Endothelial cell of umbilical vein (primary cell): ENCODE measurements around the gene TFDP2.
"Not testable (repeated sequence)": the region's sequence is repeated elsewhere in the genome, so short reads cannot be mapped to it uniquely, and the experiment has no call there.

Source experiments
- CTCF ChIP-seq, 2 donors: IDR thresholded peaks; 1 replicate in 1 of 2; 2 replicates in 1 of 2; pipeline ENCODE4 v1.5.1; 2011; ENCODE audit warnings: low read length in 2 of 2, mild to moderate bottlenecking in 2 of 2, moderate library complexity in 2 of 2, control low read depth in 1 of 2, inconsistent platforms in 1 of 2, low read depth in 1 of 2; ENCODE audit not compliant: insufficient read depth in 1 of 2; ENCODE audit errors: extremely low read depth in 1 of 2
- EZH2 ChIP-seq: IDR thresholded peaks from 2 replicates; pipeline ENCODE4 v1.6.1; 2012; ENCODE audit warnings: borderline replicate concordance, low read depth, mild to moderate bottlenecking, moderate library complexity, low read length, inconsistent platforms; ENCODE audit not compliant: severe bottlenecking
- FOS ChIP-seq: IDR thresholded peaks from 2 replicates; pipeline ENCODE4 v1.6.1; 2011; ENCODE audit warnings: mild to moderate bottlenecking, low read length, moderate library complexity, borderline replicate concordance; ENCODE audit not compliant: insufficient read depth
- GATA2 ChIP-seq: IDR thresholded peaks from 2 replicates; pipeline ENCODE4 v1.7.0; 2011; ENCODE audit warnings: low read depth, mild to moderate bottlenecking, moderate library complexity, mixed read lengths, low read length; ENCODE audit not compliant: insufficient read length, insufficient read depth
- JUN ChIP-seq: IDR thresholded peaks from 2 replicates; pipeline ENCODE4 v1.6.1; 2011; ENCODE audit warnings: borderline replicate concordance, low read depth; ENCODE audit not compliant: insufficient read length, insufficient read depth
- MAX ChIP-seq: IDR thresholded peaks from 2 replicates; pipeline ENCODE4 v1.6.1; 2011; ENCODE audit not compliant: insufficient read depth, insufficient read length
- MYC ChIP-seq: IDR thresholded peaks from one replicate; pipeline ENCODE4 v1.6.1; 2011; ENCODE audit warnings: mild to moderate bottlenecking, low read depth, low read length
- POLR2A ChIP-seq: IDR thresholded peaks from 2 replicates; pipeline ENCODE4 v1.6.1; 2012; ENCODE audit warnings: low read depth, mild to moderate bottlenecking, control low read depth, low read length
- POLR2AphosphoS5 ChIP-seq: IDR thresholded peaks from 2 replicates; pipeline ENCODE4 v1.6.1; 2012; ENCODE audit warnings: low read depth, mild to moderate bottlenecking, control low read depth, low read length, moderate library complexity; ENCODE audit not compliant: insufficient read depth

GRCh38 chr3:142075656-142076055 lies 73.7 kb downstream of the TFDP2 start:
- not testable (repeated sequence) for TF ChIP-seq CTCF (IDR thresholded peaks at IDR 0.05; ENCODE audit: extremely low read depth in 1 of 2, insufficient read depth in 1 of 2, low read depth in 1 of 2, low read length in 2 of 2); POLR2AphosphoS5; EZH2; POLR2A; MAX; FOS; MYC; GATA2; JUN
